ENCODE measurements around the gene MAPK14. TPM values are rescaled to one million over a fixed set of nuclear protein-coding genes. Genes with fewer than 3 reads are reported as not detected.

MAPK14 gene
- total and polyA plus RNA-seq, 9 of the 15 experiments (the other 6 are each of a cell fraction or from before 2014, with no cell fraction given), result 8.8 to 62.7 (median 35.5) TPM

- no TSS peak for BruUV-seq (replicated peaks)
- in situ Hi-C loops (cut with MboI), result no loop called here
- Histone ChIP-seq H3K36me3 (ENCODE audit: control insufficient read depth, insufficient read depth, low read length) (no peaks in the 10 kb centered on the region), H4K20me1 (replicated peaks; ENCODE audit: control insufficient read depth, insufficient read depth, low read length) (no peaks in the 10 kb centered on the region), H3K9me1 (ENCODE audit: control insufficient read depth, insufficient read depth, low read length) (no peaks in the 10 kb centered on the region), H3K79me2 (ENCODE audit: control insufficient read depth, insufficient read depth, low read length) (no peaks in the 10 kb centered on the region), H3K27ac (ENCODE audit: extremely low read depth, low read depth, low read length) (no peak overlapping the region), H3K4me1 (replicated peaks in 1 of 2; ENCODE audit: control insufficient read depth in 2 of 2, insufficient read depth in 2 of 2, low read length in 2 of 2) (peaks cover 6 to 13% of the 10 kb centered on the region in 2 experiments; a peak in 4 of 5 replicates), H3K9me3 (replicated peaks; ENCODE audit: control insufficient read depth, insufficient read depth, low read depth, low read length) (no peaks in the 10 kb centered on the region), H3K9ac (ENCODE audit: insufficient read depth in 1 of 2, low read depth in 2 of 2, low read length in 2 of 2) (peak overlapping the region in 1 of 2 experiments; percentile 64; a peak in 1 of 4 replicates), H3K4me3 (no peak overlapping the region), H3K4me2 (ENCODE audit: insufficient read depth, low read length) (no peak overlapping the region), H3K27me3 (ENCODE audit: control insufficient read depth in 2 of 2, insufficient read depth in 2 of 2, low read length in 2 of 2) (peaks cover 4 to 22% of the 10 kb centered on the region in 2 experiments; a peak in 2 of 5 replicates), H2AFZ (ENCODE audit: low read depth, low read length) (no peak overlapping the region)
- peak; percentile 49 for FAIRE-seq
- ChIA-PET POLR2A (interaction anchor here (0.5 to 1.2 kb wide), 5 partner anchors 18 to 458 kb away, joined by 3 to 5 read pairs (median 3); no protein-coding TSS in a partner anchor), CTCF (ENCODE audit: low intra/inter-chr PET ratio) (interaction anchor here (1.1 kb wide), 2 partner anchors 57 to 221 kb away, joined by 3 read pairs; partner anchors contain the start of gene BRPF3)
- peak; percentile 56 to 68 (median 64) for DNase-seq (ENCODE audit: extremely low read depth in 1 of 4, low spot score in 3 of 4)
- 11% methylated on average over 7 of the region's 7 CpGs for WGBS (ENCODE audit: insufficient coverage, low coverage, missing lambda C conversion rate)
- peak; percentile 87 for ATAC-seq
- intact Hi-C loops (cut with micrococcal nuclease), result loop anchor here (5.0 kb wide), 1 partner anchor 223 kb away; no protein-coding TSS in a partner anchor
- peak in 1 of 3 experiments; percentile 23 for TF ChIP-seq YY1 (IDR thresholded peaks at IDR 0.05; ENCODE audit: borderline replicate concordance in 1 of 3, control insufficient read depth in 1 of 3, extremely low read depth in 1 of 3, insufficient read depth in 3 of 3, insufficient read length in 1 of 3, insufficient replicate concordance in 2 of 3, low read depth in 1 of 3, low read length in 2 of 3)
- no peak for TF ChIP-seq RBM17 (IDR thresholded peaks at IDR 0.05; ENCODE audit: borderline replicate concordance, low read depth, low read length)
- peak; percentile 97 for TF ChIP-seq NFIC (IDR thresholded peaks at IDR 0.05)
- no peak for TF ChIP-seq ATF7 (IDR thresholded peaks at IDR 0.05)
- peak in 1 of 2 experiments; percentile 79; a peak in 2 of 4 replicates for TF ChIP-seq MAZ (CRISPR knock-in tag; conservative IDR thresholded peaks at IDR 0.05 in 1 of 2, IDR thresholded peaks at IDR 0.05 in 1 of 2)
- no peak for TF ChIP-seq ASH1L (IDR thresholded peaks at IDR 0.05; ENCODE audit: borderline replicate concordance, low read depth, partially characterized antibody)
- no peak for TF ChIP-seq FOXP1 (CRISPR knock-in tag; IDR thresholded peaks at IDR 0.05)
- TF ChIP-seq ZC3H11A (IDR thresholded peaks at IDR 0.05; ENCODE audit: low read depth, low read length), result no peak
- peak in 1 of 2 experiments; percentile 39; a peak in 1 of 4 replicates for TF ChIP-seq RCOR1 (IDR thresholded peaks at IDR 0.05; ENCODE audit: borderline replicate concordance in 1 of 2, low read depth in 2 of 2, low read length in 2 of 2)
- TF ChIP-seq CTBP1 (IDR thresholded peaks at IDR 0.05; ENCODE audit: borderline replicate concordance), result peak; percentile 48; the same call in 1 of the 2 replicates
- TF ChIP-seq MYC (IDR thresholded peaks at IDR 0.05; ENCODE audit: low read depth, low read length), result no peak
- no peak for TF ChIP-seq MYC (CRISPR knock-in tag; IDR thresholded peaks at IDR 0.05; ENCODE audit: borderline replicate concordance, low read depth)
- no peak for TF ChIP-seq SNRNP70 (optimal IDR thresholded peaks at IDR 0.05; ENCODE audit: low read depth, low read length)
- 0 out of 2 replicates have a peak, but pooled peaks have one; percentile 10 for TF ChIP-seq JUND (IDR thresholded peaks at IDR 0.05; ENCODE audit: borderline replicate concordance, low read depth, low read length)
- no peak for TF ChIP-seq JUND (tag; IDR thresholded peaks at IDR 0.05; ENCODE audit: borderline replicate concordance, low read depth, low read length)
- TF ChIP-seq RAD21 (CRISPR knock-in tag; conservative IDR thresholded peaks at IDR 0.05 in 1 of 2, IDR thresholded peaks at IDR 0.05 in 1 of 2), result peak; percentile 37 to 76; a peak in 3 of 4 replicates
- no peak for TF ChIP-seq KDM2B (CRISPR knock-in tag; IDR thresholded peaks at IDR 0.05)
- no peak for TF ChIP-seq SMAD2 (IDR thresholded peaks at IDR 0.05; ENCODE audit: low read depth, low read length)
- no peak for TF ChIP-seq NR4A1 (CRISPR knock-in tag; IDR thresholded peaks at IDR 0.05)
- no peak for TF ChIP-seq NR4A1 (tag; IDR thresholded peaks at IDR 0.05)
- peak; percentile 59; the same call in 1 of the 2 replicates for TF ChIP-seq SMC3 (conservative IDR thresholded peaks at IDR 0.05; ENCODE audit: insufficient read depth, low read depth, low read length)
These were observed 111.8 kb downstream of the MAPK14 start for GRCh38 chr6:36139431-36139830.
